ENCODE data around the gene AK2.

Gene AK2

GRCh38 chr1:33008051-33008914, 28.4 kb downstream of the AK2 start:
- Histone ChIP-seq H3K27me3 (ENCODE audit: insufficient read depth, low read depth) (no peaks in the 10 kb centered on the region), H3K36me3 (ENCODE audit: insufficient read depth) (peaks cover 2% of the 10 kb centered on the region; the same call in 1 of the 2 replicates), H3K4me3 (IDR thresholded peaks at IDR 0.05; ENCODE audit: insufficient read depth, low read depth, low read length) (no peak overlapping the region), H4K20me1 (ENCODE audit: insufficient read depth) (no peaks in the 10 kb centered on the region), H3K79me2 (ENCODE audit: insufficient read depth, low read depth) (no peaks in the 10 kb centered on the region), H3K4me2 (no peak overlapping the region), H3K9ac (no peak overlapping the region), H3K4me1 (ENCODE audit: low read depth, poor library complexity, severe bottlenecking) (peaks cover 26% of the 10 kb centered on the region), H3K27ac (no peak overlapping the region), H2AFZ (ENCODE audit: low read depth) (no peak overlapping the region)
- TF ChIP-seq CTCF (conservative IDR thresholded peaks at IDR 0.05; ENCODE audit: low read depth, low read length): no peak

GRCh38 chr1:33007190-33008050, 29.3 kb downstream of the AK2 start:
- no peak overlapping the region for H2AFZ ChIP-seq (ENCODE audit: low read depth)
- TF ChIP-seq CTCF (conservative IDR thresholded peaks at IDR 0.05; ENCODE audit: low read depth, low read length): peak; percentile 33; the same call in 1 of the 2 replicates
- H3K27me3 ChIP-seq (ENCODE audit: insufficient read depth, low read depth): no peaks in the 10 kb centered on the region
- H3K36me3 ChIP-seq (ENCODE audit: insufficient read depth): no peaks in the 10 kb centered on the region
- H3K4me3 ChIP-seq (IDR thresholded peaks at IDR 0.05; ENCODE audit: insufficient read depth, low read depth, low read length): no peak overlapping the region
- no peaks in the 10 kb centered on the region for H3K79me2 ChIP-seq (ENCODE audit: insufficient read depth, low read depth)
- H4K20me1 ChIP-seq (ENCODE audit: insufficient read depth): no peaks in the 10 kb centered on the region
- peaks cover 34% of the 10 kb centered on the region for H3K4me1 ChIP-seq (ENCODE audit: low read depth, poor library complexity, severe bottlenecking)
- no peak overlapping the region for H3K4me2 ChIP-seq
- H3K27ac ChIP-seq: no peak overlapping the region
- no peak overlapping the region for H3K9ac ChIP-seq

GRCh38 chr1:33005838-33006421, 30.8 kb downstream of the AK2 start:
- H3K4me3 ChIP-seq (IDR thresholded peaks at IDR 0.05; ENCODE audit: insufficient read depth, low read depth, low read length): no peak overlapping the region
- H3K27ac ChIP-seq: no peak overlapping the region
- no peaks in the 10 kb centered on the region for H3K79me2 ChIP-seq (ENCODE audit: insufficient read depth, low read depth)
- peaks cover 45% of the 10 kb centered on the region for H3K4me1 ChIP-seq (ENCODE audit: low read depth, poor library complexity, severe bottlenecking)
- TF ChIP-seq CTCF (conservative IDR thresholded peaks at IDR 0.05; ENCODE audit: low read depth, low read length): no peak
- H3K4me2 ChIP-seq: no peak overlapping the region
- H2AFZ ChIP-seq (ENCODE audit: low read depth): no peak overlapping the region
- H4K20me1 ChIP-seq (ENCODE audit: insufficient read depth): no peaks in the 10 kb centered on the region
- H3K36me3 ChIP-seq (ENCODE audit: insufficient read depth): no peaks in the 10 kb centered on the region
- H3K9ac ChIP-seq: no peak overlapping the region
- no peaks in the 10 kb centered on the region for H3K27me3 ChIP-seq (ENCODE audit: insufficient read depth, low read depth)

- Histone ChIP-seq H3K27ac (no peak overlapping the region), H3K79me2 (ENCODE audit: insufficient read depth, low read depth) (no peaks in the 10 kb centered on the region), H3K9ac (no peak overlapping the region), H3K4me3 (IDR thresholded peaks at IDR 0.05; ENCODE audit: insufficient read depth, low read depth, low read length) (no peak overlapping the region), H3K27me3 (ENCODE audit: insufficient read depth, low read depth) (no peaks in the 10 kb centered on the region), H3K4me1 (ENCODE audit: low read depth, poor library complexity, severe bottlenecking) (peaks cover 45% of the 10 kb centered on the region), H3K36me3 (ENCODE audit: insufficient read depth) (no peaks in the 10 kb centered on the region), H4K20me1 (ENCODE audit: insufficient read depth) (no peaks in the 10 kb centered on the region), H3K4me2 (no peak overlapping the region), H2AFZ (ENCODE audit: low read depth) (no peak overlapping the region)
- TF ChIP-seq CTCF (conservative IDR thresholded peaks at IDR 0.05; ENCODE audit: low read depth, low read length): no peak
Observed at GRCh38 chr1:33005117-33005837, 31.4 kb downstream of the AK2 start.
